HUES64 (cell line): ENCODE measurements around the gene SLC39A13.

Experiments
- H3K27ac ChIP-seq: 2 replicates; pipeline ENCODE4 v1.7.0; 2013; ENCODE audit warnings: low read depth, low read length, inconsistent platforms
- H3K27me3 ChIP-seq: 2 replicates; pipeline ENCODE4 v1.6.1; 2013; ENCODE audit warnings: mild to moderate bottlenecking, low read length; ENCODE audit not compliant: insufficient read depth
- H3K36me3 ChIP-seq: 2 replicates; pipeline ENCODE4 v1.6.1; 2013; ENCODE audit warnings: mild to moderate bottlenecking, low read length; ENCODE audit not compliant: insufficient read depth
- H3K4me1 ChIP-seq: 2 replicates; pipeline ENCODE4 v1.6.1; 2013; ENCODE audit warnings: mild to moderate bottlenecking, low read length, moderate library complexity; ENCODE audit not compliant: insufficient read depth
- H3K4me3 ChIP-seq: 2 replicates; pipeline ENCODE4 v1.5.1; 2013; ENCODE audit warnings: mild to moderate bottlenecking, low read length, moderate library complexity
- H3K9ac ChIP-seq: 2 replicates; pipeline ENCODE4 v1.6.1; 2013; ENCODE audit warnings: mild to moderate bottlenecking, low read depth, low read length
- H3K9me3 ChIP-seq: 2 replicates; pipeline ENCODE4 v1.6.1; 2013; ENCODE audit warnings: low read depth, low read length; ENCODE audit not compliant: insufficient read depth
- WGBS: fragments of 150-250, 120-280 bp; methylation state at CpG from one replicate; pipeline ENCODE4 v1.1.7; 2013; ENCODE audit warnings: missing lambda C conversion rate; 5-methylcytosine and 5-hydroxymethylcytosine counted together

The SLC39A13 gene

DNA sequence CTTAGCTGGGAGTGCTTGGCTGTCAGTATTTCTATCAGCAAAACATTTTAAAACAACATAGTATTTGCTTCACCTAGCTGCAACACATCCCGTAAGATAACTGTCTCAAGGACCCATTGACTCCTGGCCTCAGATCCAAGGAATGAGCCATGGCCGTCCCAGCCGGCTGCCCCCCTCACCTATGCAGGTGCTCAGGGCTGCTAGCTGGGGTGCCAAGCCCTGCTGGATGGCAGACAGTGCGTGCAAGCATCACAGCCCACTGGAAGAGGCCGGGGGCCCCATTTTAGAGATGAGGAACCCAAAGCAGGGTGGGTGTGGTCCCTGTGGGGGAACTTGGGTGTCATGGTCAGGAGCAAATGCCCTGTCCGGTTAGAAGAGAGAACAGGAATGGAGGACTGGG, 9.3 kb downstream of the SLC39A13 start:
- 0 out of 2 replicates have a peak, but pooled peaks cover 4% of the 10 kb centered on the region for H3K4me1 ChIP-seq
- H3K36me3 ChIP-seq, result peaks cover 71% of the 10 kb centered on the region
- 93% methylated on average over 6 of the region's 6 CpGs for WGBS
- no peaks in the 10 kb centered on the region for H3K9me3 ChIP-seq
- H3K27me3 ChIP-seq, result no peaks in the 10 kb centered on the region
- H3K9ac ChIP-seq, result no peak overlapping the region
- no peak overlapping the region for H3K27ac ChIP-seq
- H3K4me3 ChIP-seq, result no peak overlapping the region

DNA sequence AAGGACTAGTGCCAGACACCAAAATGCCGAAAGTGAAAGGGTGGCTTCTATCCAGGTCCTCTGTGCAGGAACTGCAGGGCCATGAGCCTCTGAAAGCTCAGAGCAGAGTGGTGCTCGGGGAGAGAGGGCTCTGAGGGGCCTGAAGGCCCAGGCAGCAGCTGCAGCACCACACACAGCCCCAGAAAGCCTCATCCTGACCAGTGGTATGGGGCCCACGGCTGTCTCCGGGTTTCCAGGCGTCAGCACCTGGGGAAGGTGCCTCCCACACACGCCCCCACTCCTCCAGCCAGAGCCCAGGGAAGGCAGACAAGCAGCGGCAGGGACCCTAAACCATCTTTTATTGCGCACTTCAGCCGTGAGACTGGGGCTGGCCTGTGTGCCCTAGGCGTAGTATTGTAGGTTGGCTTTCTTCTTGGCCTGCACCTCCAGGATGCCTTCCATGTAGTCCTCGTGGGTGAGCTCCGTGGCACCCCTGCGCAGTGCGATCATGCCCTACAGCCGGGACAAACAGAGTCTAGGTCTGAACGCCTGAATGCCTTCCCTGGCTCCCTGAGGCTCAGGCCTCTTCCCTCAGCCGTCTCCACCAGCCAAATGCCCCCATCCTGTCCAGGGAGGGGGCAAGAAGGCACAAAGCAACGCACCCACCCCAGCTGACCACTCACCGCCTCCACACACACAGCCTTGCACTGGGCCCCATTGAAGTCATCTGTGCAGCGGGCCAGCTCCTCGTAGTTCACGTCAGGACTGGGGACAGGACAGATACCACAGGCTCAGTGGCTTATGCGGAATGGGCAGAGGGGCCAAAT, 10.3 kb downstream of the SLC39A13 start:
- no peaks in the 10 kb centered on the region for H3K9me3 ChIP-seq
- no peak overlapping the region for H3K9ac ChIP-seq
- no peaks in the 10 kb centered on the region for H3K27me3 ChIP-seq
- no peak overlapping the region for H3K27ac ChIP-seq
- 96% methylated on average over 23 of the region's 23 CpGs for WGBS
- H3K4me3 ChIP-seq, result no peak overlapping the region
- 0 out of 2 replicates have a peak, but pooled peaks cover 4% of the 10 kb centered on the region for H3K4me1 ChIP-seq
- H3K36me3 ChIP-seq, result peaks cover 77% of the 10 kb centered on the region

DNA sequence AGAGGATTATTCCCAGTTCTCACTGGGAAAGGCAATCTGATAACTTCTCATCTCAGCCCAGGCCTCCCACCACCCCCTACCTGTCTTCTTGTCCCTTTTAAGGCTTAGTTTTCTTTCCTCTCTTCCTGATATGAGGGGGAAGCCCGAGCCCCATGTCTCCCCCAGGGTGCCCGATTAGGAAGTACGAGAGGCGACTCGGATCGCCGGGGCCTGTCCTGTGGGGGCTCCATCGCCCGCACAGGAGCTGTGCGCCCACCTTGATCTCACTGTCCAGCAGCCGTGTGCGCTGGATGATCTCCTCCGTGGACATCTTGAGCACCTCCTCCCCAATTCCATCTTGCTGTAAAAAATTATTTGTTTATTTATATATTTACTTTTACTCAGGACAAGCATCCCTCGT, 17.2 kb downstream of the SLC39A13 start:
- Histone ChIP-seq H3K4me1 (no peaks in the 10 kb centered on the region; the same call in 1 of the 2 replicates), H3K9me3 (no peaks in the 10 kb centered on the region), H3K4me3 (peak overlapping the region; percentile 69), H3K9ac (peak overlapping the region; percentile 94), H3K27me3 (no peaks in the 10 kb centered on the region), H3K27ac (peak overlapping the region; percentile 87), H3K36me3 (peaks cover 44% of the 10 kb centered on the region)
- 4% methylated on average over 13 of the region's 14 CpGs for WGBS

DNA sequence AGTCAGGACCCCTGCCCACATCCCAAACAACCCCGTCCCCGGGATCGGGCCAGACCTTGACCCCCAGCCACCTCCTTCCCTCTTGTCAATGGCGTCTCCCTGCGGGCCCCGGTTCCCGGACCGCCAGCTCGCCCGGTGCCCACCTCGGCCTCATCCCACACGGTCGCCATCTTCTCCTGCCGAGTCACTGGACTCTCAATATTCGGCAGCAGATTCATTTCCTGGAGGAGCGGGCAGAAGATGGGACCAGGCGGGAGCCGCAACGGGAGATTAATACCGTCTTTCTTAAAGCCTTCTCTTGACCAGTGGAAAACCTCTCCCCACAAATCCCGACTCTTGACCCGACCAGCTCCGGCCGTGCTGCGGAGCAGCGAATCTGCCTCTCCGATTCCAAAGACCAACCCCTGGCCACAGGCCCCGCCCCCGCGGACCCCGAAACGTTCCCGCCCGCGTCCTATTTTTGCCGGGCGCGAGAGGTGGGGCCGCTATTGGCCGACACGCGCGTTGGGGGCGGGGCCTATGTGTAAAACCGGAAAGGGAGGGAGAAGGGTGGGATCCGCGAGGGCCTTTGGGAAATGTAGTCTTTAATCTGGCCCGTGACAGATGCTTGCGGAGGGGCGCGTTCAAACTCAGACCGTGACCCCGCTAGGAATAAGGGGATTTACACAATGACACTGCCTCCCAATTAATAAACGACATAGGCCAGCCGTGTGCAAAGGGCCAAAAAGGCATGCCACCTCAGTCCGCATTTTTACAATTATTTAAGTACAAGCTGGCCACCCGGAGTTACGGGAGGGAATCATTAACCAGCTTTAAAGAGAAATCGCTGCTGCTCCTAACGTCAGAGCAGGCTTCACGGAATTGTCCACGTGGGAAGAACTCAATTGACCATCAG, 17.9 kb downstream of the SLC39A13 start, which contains the start of gene PSMC3:
Gene PSMC3, minus strand, starts transcription at position 378 of the 895 bp plus-strand sequence. Its CDS starts 160 bp downstream, at position 218.
- Histone ChIP-seq H3K4me3 (peak within 1 kb of the TSS; percentile 69), H3K4me1 (no peaks in the 10 kb centered on the region; the same call in 1 of the 2 replicates), H3K36me3 (peaks cover 39% of the 10 kb centered on the region), H3K9ac (peak within 1 kb of the TSS; percentile 94), H3K27me3 (no peaks in the 10 kb centered on the region), H3K27ac (peak within 1 kb of the TSS; percentile 87), H3K9me3 (no peaks in the 10 kb centered on the region)
- 4% methylated on average over 62 of the region's 62 CpGs for WGBS

DNA sequence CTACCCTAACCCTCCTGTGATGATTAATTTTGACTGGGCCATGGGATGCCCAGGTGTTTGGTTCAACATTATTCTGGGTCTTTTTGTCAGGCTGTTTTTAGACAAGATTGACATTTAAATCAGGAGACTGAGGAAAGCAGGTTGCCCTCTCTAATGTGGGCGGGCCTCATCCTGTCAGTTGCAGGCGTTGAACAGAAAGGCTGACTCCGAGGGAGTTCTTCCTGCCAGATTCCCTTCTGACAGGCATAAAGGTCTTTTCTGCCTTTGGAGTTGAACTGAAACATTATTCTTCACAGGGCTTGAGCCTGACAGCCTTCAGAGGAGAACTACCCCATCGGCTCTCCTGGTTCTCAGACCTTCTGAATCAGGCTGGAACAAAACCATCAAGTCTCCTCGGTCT, 22.1 kb downstream of the SLC39A13 start:
- Histone ChIP-seq H3K9me3 (no peaks in the 10 kb centered on the region), H3K36me3 (no peaks in the 10 kb centered on the region), H3K4me3 (no peak overlapping the region), H3K27me3 (no peaks in the 10 kb centered on the region), H3K4me1 (no peaks in the 10 kb centered on the region), H3K9ac (no peak overlapping the region), H3K27ac (no peak overlapping the region)
- WGBS, result 81% methylated on average over 5 of the region's 5 CpGs

DNA sequence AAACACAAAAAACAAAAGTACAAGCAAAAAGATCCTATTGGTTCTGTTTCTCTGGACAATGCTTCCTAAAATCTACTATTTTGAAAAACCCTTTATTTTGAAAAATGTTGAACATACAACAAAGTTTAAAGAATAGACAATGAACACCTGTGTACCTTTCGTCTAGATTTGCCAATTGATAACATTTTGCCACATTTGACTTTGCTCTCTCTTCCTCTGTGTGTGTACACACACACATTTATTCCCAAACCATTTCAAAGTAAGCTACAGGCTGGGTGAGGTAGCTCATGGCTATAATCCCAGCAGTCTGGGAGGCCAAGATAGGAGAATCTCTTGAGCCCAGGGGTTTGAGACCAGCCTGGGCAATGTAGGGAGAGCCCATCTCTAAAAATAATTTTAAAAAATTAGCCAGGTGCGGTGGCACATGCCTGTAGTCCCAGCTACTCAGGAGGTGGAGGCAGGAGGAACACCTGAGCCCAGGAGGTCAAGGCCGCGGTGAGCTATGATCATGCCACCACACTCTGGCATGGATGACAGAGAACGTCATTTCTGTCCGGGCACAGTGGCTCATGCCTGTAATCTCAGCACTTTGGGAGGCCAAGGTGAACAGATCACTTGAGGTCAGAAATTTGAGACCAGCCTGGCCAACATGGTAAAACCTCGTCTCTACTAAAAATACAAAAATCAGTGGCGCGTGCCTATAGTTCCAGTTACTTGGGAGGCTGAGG, 23.1 kb downstream of the SLC39A13 start:
- no peak overlapping the region for H3K9ac ChIP-seq
- 95% methylated on average over 9 of the region's 9 CpGs for WGBS
- H3K27ac ChIP-seq, result no peak overlapping the region

DNA sequence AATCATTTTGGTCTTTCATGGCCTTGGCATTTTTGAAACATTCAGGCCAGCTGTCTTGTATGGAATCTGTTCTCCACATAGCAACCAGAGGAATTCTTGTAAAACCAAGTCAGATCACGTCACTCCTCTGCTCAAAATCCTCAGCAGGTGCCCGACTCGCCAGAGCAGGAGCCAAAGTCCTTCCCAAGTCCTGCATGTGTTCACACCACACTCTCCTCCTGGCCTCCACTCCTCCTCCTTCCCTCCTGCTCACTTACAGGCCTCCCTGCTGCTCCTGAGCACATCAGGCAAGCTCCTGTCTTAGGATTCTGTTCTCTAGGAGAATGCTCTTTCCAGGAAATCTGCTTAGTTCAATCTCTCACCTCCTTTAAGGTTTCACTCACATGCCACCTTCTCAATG, 24.8 kb downstream of the SLC39A13 start:
- Histone ChIP-seq H3K4me1 (no peaks in the 10 kb centered on the region), H3K27ac (no peak overlapping the region), H3K9ac (no peak overlapping the region), H3K9me3 (no peaks in the 10 kb centered on the region), H3K36me3 (no peaks in the 10 kb centered on the region), H3K27me3 (no peaks in the 10 kb centered on the region), H3K4me3 (no peak overlapping the region)
- WGBS, result 79% methylated on average over 3 of the region's 3 CpGs

More for the DNA sequence above, 23.1 kb downstream of the SLC39A13 start:
- no peaks in the 10 kb centered on the region for H3K27me3 ChIP-seq
- H3K4me3 ChIP-seq, result no peak overlapping the region
- no peaks in the 10 kb centered on the region for H3K4me1 ChIP-seq
- H3K9me3 ChIP-seq, result no peaks in the 10 kb centered on the region
- H3K36me3 ChIP-seq, result no peaks in the 10 kb centered on the region

DNA sequence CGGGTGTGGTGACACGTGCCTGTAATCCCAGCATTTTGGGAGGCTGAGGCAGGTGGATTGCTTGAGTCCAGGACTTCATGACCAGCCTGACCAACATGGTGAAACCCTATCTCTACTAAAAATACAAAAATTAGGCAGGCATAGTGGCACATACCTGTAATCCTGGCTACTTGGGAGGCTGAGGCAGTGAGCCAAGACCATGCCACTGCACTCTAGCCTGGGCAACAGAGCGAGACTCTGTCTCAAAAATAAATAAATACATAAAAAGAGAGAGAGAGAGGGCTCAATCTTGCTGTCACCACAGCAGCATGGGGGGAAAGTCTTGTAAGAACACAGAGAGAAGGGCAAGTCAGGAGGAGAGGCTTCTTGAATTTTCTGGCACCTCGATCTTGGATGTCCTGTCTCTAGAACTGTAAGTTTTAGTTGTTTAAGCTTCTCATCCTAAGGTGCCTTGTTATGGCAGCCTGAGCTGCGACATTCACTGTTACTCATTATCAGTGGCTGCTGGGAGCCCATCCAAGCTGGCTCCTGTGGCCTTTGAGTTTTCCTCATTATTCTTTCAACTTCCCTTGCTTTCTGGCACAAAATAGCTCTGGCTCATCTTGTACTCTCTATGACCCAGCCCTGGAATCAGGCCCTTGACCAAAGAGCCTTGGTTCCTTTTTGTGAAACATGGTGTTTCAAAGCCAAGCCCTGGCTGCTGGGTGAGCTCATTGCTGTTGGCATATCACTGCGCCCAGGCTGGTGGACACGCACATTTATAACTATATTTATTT, 25.8 kb downstream of the SLC39A13 start:
- Histone ChIP-seq H3K9ac (no peak overlapping the region), H3K4me1 (no peaks in the 10 kb centered on the region), H3K9me3 (no peaks in the 10 kb centered on the region), H3K27me3 (no peaks in the 10 kb centered on the region), H3K27ac (no peak overlapping the region), H3K36me3 (no peaks in the 10 kb centered on the region), H3K4me3 (no peak overlapping the region)
- WGBS, result 92% methylated on average over 7 of the region's 7 CpGs

DNA sequence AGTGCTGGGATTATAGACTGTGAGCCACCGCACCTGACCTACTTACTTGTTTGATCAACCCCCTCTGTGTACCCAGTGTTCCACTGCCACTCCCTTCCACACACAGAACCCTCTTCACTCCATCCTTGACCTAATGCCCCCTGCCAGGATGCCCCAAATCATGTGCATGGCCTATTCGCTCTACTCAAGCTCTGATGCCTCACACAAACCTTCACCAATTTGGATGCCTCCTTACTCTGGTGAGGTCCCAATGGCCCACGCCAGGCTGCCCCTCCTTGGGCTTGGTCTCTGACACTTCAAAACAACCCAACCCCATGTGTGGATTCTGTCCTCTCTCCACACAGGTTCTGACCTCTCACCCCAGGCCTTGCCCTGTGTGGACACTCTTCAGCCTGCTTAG, 27.3 kb downstream of the SLC39A13 start:
- H3K4me1 ChIP-seq, result no peaks in the 10 kb centered on the region
- H3K27ac ChIP-seq, result no peak overlapping the region
- H3K4me3 ChIP-seq, result no peak overlapping the region
- no peaks in the 10 kb centered on the region for H3K9me3 ChIP-seq
- H3K27me3 ChIP-seq, result no peaks in the 10 kb centered on the region
- 89% methylated on average over 3 of the region's 3 CpGs for WGBS
- no peaks in the 10 kb centered on the region for H3K36me3 ChIP-seq
- no peak overlapping the region for H3K9ac ChIP-seq

DNA sequence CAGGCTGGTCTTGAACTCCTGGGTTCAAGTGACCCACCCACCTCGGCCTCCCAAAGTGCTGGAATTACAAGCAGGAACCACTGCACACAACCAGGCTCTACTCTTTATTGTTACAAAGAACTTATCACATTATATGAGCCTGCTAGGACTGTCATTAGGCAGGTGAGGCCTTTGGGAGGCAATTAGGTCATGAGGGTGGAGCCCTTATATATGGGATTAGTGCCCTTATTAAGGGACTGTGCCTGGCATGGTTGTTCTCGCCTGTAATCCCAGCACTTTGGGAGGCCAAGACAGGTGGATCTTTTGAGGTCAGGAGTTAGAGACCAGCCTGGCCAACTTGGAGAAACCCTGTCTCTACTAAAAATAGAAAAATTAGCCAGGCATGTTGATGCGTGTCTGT, 28.3 kb downstream of the SLC39A13 start:
- WGBS, result 96% methylated on average over 3 of the region's 3 CpGs
- H3K4me3 ChIP-seq, result no peak overlapping the region
- no peaks in the 10 kb centered on the region for H3K4me1 ChIP-seq
- no peak overlapping the region for H3K9ac ChIP-seq
- H3K27ac ChIP-seq, result no peak overlapping the region
- no peaks in the 10 kb centered on the region for H3K36me3 ChIP-seq
- no peaks in the 10 kb centered on the region for H3K9me3 ChIP-seq
- no peaks in the 10 kb centered on the region for H3K27me3 ChIP-seq
